Panc1 (cell line): ENCODE measurements around the gene CTDSPL2. TPM values are rescaled to one million over a fixed set of nuclear protein-coding genes. Genes with fewer than 3 reads are reported as not detected.
"Not testable (repeated sequence)": the region's sequence is repeated elsewhere in the genome, so short reads cannot be mapped to it uniquely, and the experiment has no call there.

Experiments
- ATAC-seq: fragments of 200-7000 bp; cut with Tn5 transposase; 2 replicates; pipeline ENCODE4 v1.9.1; 2020; ENCODE audit warnings: mild to moderate bottlenecking, moderate library complexity
- BruUV-seq: library from RNA; stranded (reverse); fragments of 400-500 nt; replicated peaks from 2 replicates; lab custom pipeline; 2021; lab: Mats Ljungman, UMichigan
- CTCF ChIA-PET: fragments of 300-600 bp; sonication (Branson Sonifier 250); formaldehyde crosslinking; loops from one replicate; lab custom pipeline; 2022; ENCODE audit warnings: antibody characterized with exemption; lab: Charles Lee
- POLR2A ChIA-PET: fragments of 300-600 bp; sonication (Branson Sonifier 250); formaldehyde crosslinking; loops from one replicate; lab custom pipeline; 2022; ENCODE audit warnings: antibody characterized with exemption; lab: Charles Lee
- DNase-seq: peaks from one replicate; pipeline ENCODE4 v3.0.0-alpha.2; 2010; ENCODE audit warnings: low read depth, low spot score
- H3K27ac ChIP-seq: 2 replicates; pipeline ENCODE4 v1.5.1; 2011; ENCODE audit warnings: mild to moderate bottlenecking, low read length, inconsistent platforms
- H3K27me3 ChIP-seq: fragments of 200-500 bp; sonication (Bioruptor generic); 2 replicates; pipeline ENCODE4 v1.6.0; 2014; ENCODE audit warnings: low read length, inconsistent platforms; ENCODE audit not compliant: control insufficient read depth, insufficient read depth
- H3K36me3 ChIP-seq: fragments of 200-500 bp; sonication (Bioruptor generic); 2 replicates; pipeline ENCODE4 v1.5.1; 2014; ENCODE audit warnings: inconsistent platforms, mild to moderate bottlenecking, low read length, moderate library complexity; ENCODE audit not compliant: control insufficient read depth, insufficient read depth
- H3K4me1 ChIP-seq: 2 replicates; pipeline ENCODE4 v1.5.1; 2011; ENCODE audit warnings: inconsistent platforms, mild to moderate bottlenecking, low read length, moderate library complexity; ENCODE audit not compliant: control insufficient read depth, insufficient read depth
- H3K4me3 ChIP-seq, 2 experiments: 2 replicates each; pipeline ENCODE4 v1.5.1; 2011 to 2012; ENCODE audit warnings: low read depth in 2 of 2, low read length in 2 of 2, mild to moderate bottlenecking in 2 of 2, inconsistent platforms in 1 of 2, moderate library complexity in 1 of 2
- H3K9me3 ChIP-seq: fragments of 200-500 bp; sonication (Bioruptor generic); 2 replicates; pipeline ENCODE4 v1.5.1; 2014; ENCODE audit warnings: low read depth, mild to moderate bottlenecking, inconsistent platforms, low read length, moderate library complexity; ENCODE audit not compliant: control insufficient read depth, insufficient read depth
- POLR2AphosphoS5 ChIP-seq: IDR thresholded peaks from 2 replicates; pipeline ENCODE4 v1.6.1; 2012; ENCODE audit warnings: mild to moderate bottlenecking, low read depth, low read length, moderate library complexity
- SIN3A ChIP-seq: IDR thresholded peaks from 2 replicates; pipeline ENCODE4 v1.6.1; 2012; ENCODE audit warnings: low read depth, mild to moderate bottlenecking, low read length, moderate library complexity, borderline replicate concordance; ENCODE audit not compliant: insufficient read depth
- TCF7L2 ChIP-seq: IDR thresholded peaks from 2 replicates; pipeline ENCODE4 v1.6.1; 2011; ENCODE audit warnings: mild to moderate bottlenecking, low read depth, low read length, inconsistent platforms
- in situ Hi-C: cut with HindIII; loops from 2 replicates; pipeline ENCODE4 v1.10.0; 2016; ENCODE audit warnings: low sequenced_read_pairs, low pct_unique_long_range_greater_than_20kb
- intact Hi-C: fragments of 100-400 bp; cut with micrococcal nuclease; formaldehyde crosslinking; loops from one replicate; pipeline ENCODE4 v1.10.0; 2022; ENCODE audit not compliant: unreplicated experiment
- total RNA-seq: library from RNA; stranded (reverse); gene quantifications from one replicate; pipeline ENCODE4 v1.2.1, GENCODE V29; 2021; ENCODE audit not compliant: unreplicated experiment
- TF ChIP-seq, protein P1 (sequence below): fragments of 450-650 bp; IDR thresholded peaks from 2 replicates; pipeline ENCODE4 v1.5.1; 2017; ENCODE audit warnings: mild to moderate bottlenecking
- TF ChIP-seq, protein P2 (sequence below), 2 experiments: IDR thresholded peaks; 2 replicates each; pipeline ENCODE4 v1.6.1; 2011 to 2012; ENCODE audit warnings: low read depth in 2 of 2, control low read depth in 1 of 2, low read length in 1 of 2, mild to moderate bottlenecking in 1 of 2, moderate library complexity in 1 of 2; ENCODE audit not compliant: insufficient read depth in 1 of 2

CTDSPL2 gene
- total RNA-seq, 1 experiment from 2014 or later: 70.6 TPM

DNA sequence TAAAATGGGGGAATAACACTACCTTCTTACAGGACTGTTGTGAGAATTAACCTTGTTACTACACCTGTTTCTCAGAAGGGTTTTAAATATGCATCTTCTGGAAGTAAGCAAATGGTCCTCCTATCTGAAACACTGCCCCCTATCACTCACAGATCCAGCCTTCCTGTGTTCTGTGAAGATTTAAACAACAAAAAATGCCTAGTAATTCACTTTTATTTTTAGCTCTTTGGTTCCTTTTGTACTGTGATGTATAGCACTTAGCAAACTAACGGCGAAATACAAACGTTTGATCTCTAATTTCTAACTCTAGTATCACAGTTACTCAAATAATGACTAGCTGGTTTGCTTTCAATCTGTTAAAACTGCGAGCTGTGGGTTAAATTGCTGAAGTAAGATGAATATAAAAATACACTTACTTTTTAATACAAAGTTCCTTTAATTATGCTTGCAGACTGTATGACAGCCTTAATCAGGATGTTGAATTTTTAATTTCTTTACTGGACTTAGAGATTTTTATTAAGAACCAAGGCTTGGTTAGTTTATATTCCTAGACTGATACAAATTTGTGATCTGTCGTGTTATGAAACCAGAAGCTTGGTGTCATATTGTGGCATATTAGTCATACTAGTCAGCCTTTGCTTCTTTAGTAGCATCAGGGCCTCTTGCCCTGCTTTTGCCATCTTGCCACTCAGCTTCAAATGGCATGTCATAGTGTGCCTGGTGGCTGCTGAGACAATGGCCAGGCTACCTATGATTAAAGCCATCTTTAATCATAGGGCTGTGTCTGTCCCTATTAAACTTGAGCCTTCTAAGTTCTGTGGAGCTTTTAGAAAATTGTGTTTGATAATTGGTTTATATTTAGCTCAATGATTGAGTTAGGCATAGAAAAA, 118.7 kb downstream of the CTDSPL2 start:
- TF ChIP-seq SIN3A (no peak), POLR2AphosphoS5 (no peak), TCF7L2 (no peak)
- TF ChIP-seq, protein P1, sequence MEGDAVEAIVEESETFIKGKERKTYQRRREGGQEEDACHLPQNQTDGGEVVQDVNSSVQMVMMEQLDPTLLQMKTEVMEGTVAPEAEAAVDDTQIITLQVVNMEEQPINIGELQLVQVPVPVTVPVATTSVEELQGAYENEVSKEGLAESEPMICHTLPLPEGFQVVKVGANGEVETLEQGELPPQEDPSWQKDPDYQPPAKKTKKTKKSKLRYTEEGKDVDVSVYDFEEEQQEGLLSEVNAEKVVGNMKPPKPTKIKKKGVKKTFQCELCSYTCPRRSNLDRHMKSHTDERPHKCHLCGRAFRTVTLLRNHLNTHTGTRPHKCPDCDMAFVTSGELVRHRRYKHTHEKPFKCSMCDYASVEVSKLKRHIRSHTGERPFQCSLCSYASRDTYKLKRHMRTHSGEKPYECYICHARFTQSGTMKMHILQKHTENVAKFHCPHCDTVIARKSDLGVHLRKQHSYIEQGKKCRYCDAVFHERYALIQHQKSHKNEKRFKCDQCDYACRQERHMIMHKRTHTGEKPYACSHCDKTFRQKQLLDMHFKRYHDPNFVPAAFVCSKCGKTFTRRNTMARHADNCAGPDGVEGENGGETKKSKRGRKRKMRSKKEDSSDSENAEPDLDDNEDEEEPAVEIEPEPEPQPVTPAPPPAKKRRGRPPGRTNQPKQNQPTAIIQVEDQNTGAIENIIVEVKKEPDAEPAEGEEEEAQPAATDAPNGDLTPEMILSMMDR: peak; percentile 59; the same call in 1 of the 2 replicates
- TF ChIP-seq, protein P2, sequence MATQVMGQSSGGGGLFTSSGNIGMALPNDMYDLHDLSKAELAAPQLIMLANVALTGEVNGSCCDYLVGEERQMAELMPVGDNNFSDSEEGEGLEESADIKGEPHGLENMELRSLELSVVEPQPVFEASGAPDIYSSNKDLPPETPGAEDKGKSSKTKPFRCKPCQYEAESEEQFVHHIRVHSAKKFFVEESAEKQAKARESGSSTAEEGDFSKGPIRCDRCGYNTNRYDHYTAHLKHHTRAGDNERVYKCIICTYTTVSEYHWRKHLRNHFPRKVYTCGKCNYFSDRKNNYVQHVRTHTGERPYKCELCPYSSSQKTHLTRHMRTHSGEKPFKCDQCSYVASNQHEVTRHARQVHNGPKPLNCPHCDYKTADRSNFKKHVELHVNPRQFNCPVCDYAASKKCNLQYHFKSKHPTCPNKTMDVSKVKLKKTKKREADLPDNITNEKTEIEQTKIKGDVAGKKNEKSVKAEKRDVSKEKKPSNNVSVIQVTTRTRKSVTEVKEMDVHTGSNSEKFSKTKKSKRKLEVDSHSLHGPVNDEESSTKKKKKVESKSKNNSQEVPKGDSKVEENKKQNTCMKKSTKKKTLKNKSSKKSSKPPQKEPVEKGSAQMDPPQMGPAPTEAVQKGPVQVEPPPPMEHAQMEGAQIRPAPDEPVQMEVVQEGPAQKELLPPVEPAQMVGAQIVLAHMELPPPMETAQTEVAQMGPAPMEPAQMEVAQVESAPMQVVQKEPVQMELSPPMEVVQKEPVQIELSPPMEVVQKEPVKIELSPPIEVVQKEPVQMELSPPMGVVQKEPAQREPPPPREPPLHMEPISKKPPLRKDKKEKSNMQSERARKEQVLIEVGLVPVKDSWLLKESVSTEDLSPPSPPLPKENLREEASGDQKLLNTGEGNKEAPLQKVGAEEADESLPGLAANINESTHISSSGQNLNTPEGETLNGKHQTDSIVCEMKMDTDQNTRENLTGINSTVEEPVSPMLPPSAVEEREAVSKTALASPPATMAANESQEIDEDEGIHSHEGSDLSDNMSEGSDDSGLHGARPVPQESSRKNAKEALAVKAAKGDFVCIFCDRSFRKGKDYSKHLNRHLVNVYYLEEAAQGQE (IDR thresholded peaks at IDR 0.05; ENCODE audit: insufficient read depth in 1 of 2, low read depth in 2 of 2, low read length in 1 of 2): no peak
- H3K4me1 ChIP-seq: 0 out of 2 replicates have a peak, but pooled peaks cover 6% of the 10 kb centered on the region
- no peak overlapping the region for H3K27ac ChIP-seq
- intact Hi-C loops: no loop called here
- H3K36me3 ChIP-seq: peaks cover 8% of the 10 kb centered on the region
- no peak for DNase-seq
- POLR2A ChIA-PET: interaction anchor here (0.6 kb wide), 3 partner anchors 39 to 307 kb away, joined by 5 to 19 read pairs (median 10); no protein-coding TSS in a partner anchor
- CTCF ChIA-PET: interaction anchor here (0.6 kb wide), 1 partner anchor 190 kb away, joined by 9 read pairs; the partner anchor contains the start of gene TRIM69
- BruUV-seq: TSS peak; percentile 0
- H3K4me3 ChIP-seq: no peak overlapping the region
- H3K27me3 ChIP-seq: no peaks in the 10 kb centered on the region
- no peak for ATAC-seq
- no peaks in the 10 kb centered on the region for H3K9me3 ChIP-seq
- in situ Hi-C loops: no loop called here

DNA sequence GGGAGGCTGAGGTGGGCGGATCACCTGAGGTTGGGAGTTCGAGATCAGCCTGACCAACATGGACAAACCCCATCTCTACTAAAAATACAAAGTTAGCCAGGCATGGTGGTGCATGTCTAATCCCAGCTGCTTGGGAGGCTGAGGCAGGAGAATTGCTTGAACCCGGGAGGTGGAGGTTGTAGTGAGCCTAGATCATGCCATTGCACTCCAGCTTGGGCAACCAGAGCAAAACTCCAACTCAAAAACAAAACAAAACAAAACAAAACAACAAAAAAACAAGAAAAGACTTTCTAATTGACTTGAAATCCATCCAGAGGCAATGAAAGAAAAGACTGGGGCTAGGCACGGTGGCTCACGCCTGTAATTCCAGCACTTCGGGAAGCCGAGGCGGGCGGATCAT, 121.7 kb downstream of the CTDSPL2 start:
- H3K27ac ChIP-seq, H3K27me3 ChIP-seq, H3K9me3 ChIP-seq, H3K4me1 ChIP-seq, intact Hi-C loops, DNase-seq, H3K4me3 ChIP-seq, BruUV-seq, ATAC-seq, POLR2A ChIA-PET, in situ Hi-C loops: not testable (repeated sequence)
- peaks cover 16% of the 10 kb centered on the region for H3K36me3 ChIP-seq
- CTCF ChIA-PET: interaction anchor here (0.6 kb wide), 2 partner anchors 48 to 165 kb away, joined by 3 to 4 read pairs; no protein-coding TSS in a partner anchor

DNA sequence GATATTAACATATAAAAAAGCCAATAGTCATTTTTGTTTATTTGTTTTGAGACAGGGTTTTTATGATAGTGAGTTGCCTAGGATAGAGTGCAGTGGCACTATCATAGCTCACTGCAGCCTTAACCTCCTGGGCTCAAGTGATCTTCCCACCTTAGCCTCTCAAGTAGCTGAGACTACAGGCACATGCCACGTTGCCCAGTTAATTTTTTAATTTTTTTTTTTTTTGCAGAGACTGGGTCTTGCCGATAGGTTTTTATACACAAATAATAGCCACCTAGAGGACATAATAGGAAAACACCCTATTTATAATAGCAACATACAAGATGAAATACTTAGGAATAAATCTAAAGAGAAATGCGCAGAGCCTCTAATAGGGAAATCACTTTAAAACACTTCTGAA, 122.8 kb downstream of the CTDSPL2 start:
- TSS peak; percentile 9 for BruUV-seq

More for the DNA sequence above, 122.8 kb downstream of the CTDSPL2 start:
- TF ChIP-seq TCF7L2: no peak
- TF ChIP-seq, protein P1: peak; percentile 66; the same call in 1 of the 2 replicates
- no peak for DNase-seq
- peaks cover 26% of the 10 kb centered on the region for H3K36me3 ChIP-seq
- no peak overlapping the region for H3K27ac ChIP-seq
- intact Hi-C loops (no loop called here), in situ Hi-C loops (no loop called here)
- no peaks in the 10 kb centered on the region for H3K27me3 ChIP-seq
- peak; percentile 69 for ATAC-seq
- H3K4me1 ChIP-seq: no peaks in the 10 kb centered on the region
- H3K9me3 ChIP-seq: no peaks in the 10 kb centered on the region
- ChIA-PET POLR2A (no interaction called here), CTCF (interaction anchor here (0.6 kb wide), 1 partner anchor 255 kb away, joined by 6 read pairs; no protein-coding TSS in a partner anchor)
- H3K4me3 ChIP-seq: no peak overlapping the region
